SH-SY5Y (cell line): ENCODE data around the gene SLC66A3.

Experiments
- GATA2 ChIP-seq: IDR thresholded peaks from 2 replicates; pipeline ENCODE4 v1.6.1; 2011; ENCODE audit warnings: mild to moderate bottlenecking, low read depth, low read length
- GATA3 ChIP-seq: IDR thresholded peaks from 2 replicates; pipeline ENCODE4 v1.6.1; 2011; ENCODE audit warnings: low read depth, mild to moderate bottlenecking, low read length, moderate library complexity

SLC66A3 gene

GRCh38 chr2:11129598-11130449 is 25.4 kb upstream of the SLC66A3 start:
- TF ChIP-seq GATA3 = no peak
- TF ChIP-seq GATA2 = no peak

GRCh38 chr2:11131166-11131920 is 23.9 kb upstream of the SLC66A3 start:
- TF ChIP-seq GATA3 (no peak), GATA2 (no peak)

GRCh38 chr2:11132036-11132671 is 23.1 kb upstream of the SLC66A3 start:
- TF ChIP-seq GATA3 (no peak), GATA2 (no peak)

DNA sequence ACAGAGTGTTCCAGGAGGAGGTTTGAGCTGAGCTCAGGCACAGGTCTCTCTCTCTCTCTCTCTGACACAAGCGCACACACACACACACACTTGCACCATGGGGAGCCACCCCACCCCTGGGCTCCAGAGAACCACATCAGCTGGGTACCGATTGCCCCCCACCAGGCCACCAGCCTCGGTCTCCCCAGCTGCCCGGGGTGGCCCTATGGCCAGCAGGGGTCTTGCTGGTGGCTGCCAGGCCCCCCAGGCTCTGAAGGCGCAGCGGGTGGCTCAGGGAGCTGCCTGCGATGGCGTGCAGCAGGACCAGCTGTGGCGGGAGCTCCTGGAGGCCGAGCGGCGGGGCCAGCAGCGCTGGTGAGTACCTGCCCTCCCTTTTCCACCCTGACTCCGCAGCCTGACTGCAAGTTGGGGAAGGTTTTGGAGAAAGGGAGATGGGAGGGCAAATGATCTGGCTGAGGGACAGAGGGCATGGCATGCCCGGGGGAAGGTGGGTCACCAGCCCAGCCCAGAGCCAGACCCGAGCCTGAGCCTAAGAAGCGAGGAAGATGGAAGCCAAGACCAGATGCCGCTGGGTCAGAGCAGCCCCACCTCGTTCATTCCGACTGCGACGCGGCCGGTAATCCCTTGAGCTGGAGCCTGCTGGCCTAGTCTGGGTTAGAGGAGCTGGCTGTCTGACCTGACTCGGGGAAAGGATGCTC is 21.9 kb upstream of the SLC66A3 start:
- TF ChIP-seq GATA3 = no peak
- TF ChIP-seq GATA2 = no peak

- TF ChIP-seq GATA2 (no peak), GATA3 (no peak)
Observed at GRCh38 chr2:11133936-11134320, 21.3 kb upstream of the SLC66A3 start.

DNA sequence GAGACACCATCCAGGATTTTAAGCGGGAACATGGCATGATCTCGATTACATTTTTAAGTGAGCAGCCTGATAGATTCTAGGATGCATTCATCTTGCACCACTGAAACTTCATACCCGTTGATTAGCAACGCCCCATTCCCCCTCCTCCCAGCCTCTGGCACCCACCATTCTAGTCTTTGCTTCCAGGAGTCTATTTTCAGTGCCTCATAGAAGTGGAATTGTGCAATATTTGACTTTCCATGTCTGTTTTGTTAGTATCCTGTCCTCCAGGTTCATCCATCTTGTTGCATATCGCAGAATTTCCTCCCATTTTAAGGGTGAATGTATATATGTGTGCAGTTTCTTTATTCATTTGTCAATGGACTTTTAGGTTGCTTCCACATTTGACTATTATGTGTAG is 20.9 kb upstream of the SLC66A3 start:
- TF ChIP-seq GATA2 (no peak), GATA3 (no peak)

DNA sequence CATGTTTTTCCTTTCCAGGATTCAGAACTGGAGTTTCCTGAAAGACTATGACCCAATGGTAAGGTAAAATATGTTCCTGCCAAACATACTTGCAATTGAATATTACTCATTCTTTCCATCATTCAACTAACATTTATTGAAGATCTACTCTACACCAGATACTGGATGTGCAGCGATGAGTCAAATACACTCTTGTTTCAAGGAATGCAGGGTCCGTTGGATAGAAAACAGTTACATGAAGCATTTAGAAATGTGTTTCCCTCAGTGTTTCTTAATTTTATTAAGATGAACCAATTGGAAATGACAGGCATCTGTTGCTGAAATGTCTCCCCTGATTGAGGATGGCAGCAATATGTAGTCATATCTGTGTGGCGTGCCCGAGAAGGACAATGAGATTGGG is 14.8 kb upstream of the SLC66A3 start:
- TF ChIP-seq GATA2 = no peak

DNA sequence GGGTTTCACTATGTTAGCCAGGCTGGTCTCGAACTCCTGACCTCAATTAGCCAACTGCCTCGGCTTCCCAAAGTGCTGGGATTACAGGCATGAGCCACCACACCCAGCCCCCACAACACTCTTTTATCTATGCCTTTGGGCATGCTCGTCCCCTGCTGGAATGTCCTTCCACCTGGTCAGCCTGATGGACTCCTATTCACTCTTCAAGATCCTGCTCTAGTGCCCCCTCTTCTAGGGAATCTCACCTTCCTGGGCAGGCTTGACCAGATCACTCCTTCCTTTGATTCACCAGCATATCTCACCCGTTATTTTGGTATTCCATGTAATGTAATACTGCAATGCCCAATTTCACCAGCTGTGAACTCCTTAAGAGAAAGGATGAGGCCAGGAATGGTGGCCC is 13.9 kb upstream of the SLC66A3 start:
- TF ChIP-seq GATA2 (no peak), GATA3 (no peak)

- TF ChIP-seq GATA3 = no peak
- TF ChIP-seq GATA2 = no peak
Observed at GRCh38 chr2:11142330-11142729, 12.9 kb upstream of the SLC66A3 start.

GRCh38 chr2:11142987-11143386 is 12.3 kb upstream of the SLC66A3 start:
- no peak for TF ChIP-seq GATA2
- no peak for TF ChIP-seq GATA3

DNA sequence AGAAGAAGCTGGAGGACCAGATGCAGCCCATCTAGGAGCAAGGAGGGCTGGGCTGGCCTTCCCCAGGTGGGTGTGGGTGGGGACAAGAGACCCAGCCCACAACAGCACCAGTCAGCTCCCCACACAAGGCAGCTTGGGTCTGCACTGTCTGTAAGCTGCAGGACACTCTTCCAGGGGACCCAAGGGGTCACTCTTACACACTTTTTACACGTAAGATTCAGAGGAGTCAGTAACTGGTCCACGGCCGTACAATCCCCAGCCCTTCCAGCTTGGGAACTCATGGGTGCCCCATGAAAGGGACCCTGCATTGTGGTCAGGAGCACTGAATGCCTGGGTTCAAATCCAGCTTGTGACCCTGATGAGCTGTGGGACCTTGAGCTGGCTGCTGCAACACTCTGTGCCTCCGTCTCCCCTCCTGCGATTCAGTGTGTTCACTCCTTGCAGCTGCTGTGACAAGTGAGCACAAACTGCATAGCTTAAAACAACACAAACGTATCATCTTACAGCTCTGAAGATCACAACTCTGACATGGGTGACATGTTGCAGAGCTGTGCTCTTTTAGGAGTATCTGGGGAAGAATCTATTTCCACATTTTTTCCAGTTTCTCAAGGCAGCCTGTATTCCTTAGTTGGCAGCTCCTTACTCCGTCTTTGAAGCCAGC is 11.1 kb upstream of the SLC66A3 start:
- TF ChIP-seq GATA2 = no peak

GRCh38 chr2:11144738-11145079 is 10.6 kb upstream of the SLC66A3 start:
- TF ChIP-seq GATA2 = no peak
- no peak for TF ChIP-seq GATA3

DNA sequence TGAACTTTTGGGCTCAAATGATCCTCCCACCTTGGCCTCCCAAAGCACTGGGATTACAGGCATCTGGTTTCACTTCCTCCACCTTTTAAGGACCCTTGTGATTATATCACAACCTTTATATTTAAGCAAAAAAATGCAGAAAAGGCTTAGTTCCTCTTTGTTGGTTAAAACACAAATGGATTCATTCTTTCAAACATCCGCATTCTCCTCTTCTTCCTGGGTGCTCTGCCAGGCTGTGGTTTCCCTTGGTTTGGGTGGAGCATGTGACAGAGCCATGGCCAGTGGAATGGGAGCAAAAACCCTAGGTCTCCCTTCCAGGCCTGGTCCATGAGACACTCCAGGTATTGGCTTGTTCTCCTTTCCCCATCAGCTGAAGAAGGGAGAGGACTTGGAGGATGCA is 9.9 kb upstream of the SLC66A3 start:
- TF ChIP-seq GATA3 (no peak), GATA2 (no peak)

- TF ChIP-seq GATA3 (no peak), GATA2 (no peak)
Observed at GRCh38 chr2:11146076-11146475, 9.2 kb upstream of the SLC66A3 start.
